Effector CD8-positive, alpha-beta T cell (primary cell): ENCODE results near the gene SMAD2.
"Not testable (repeated sequence)": the region's sequence is repeated elsewhere in the genome, so short reads cannot be mapped to it uniquely, and the experiment has no call there.

Source experiments
- DNase-seq: peaks from one replicate; lab custom pipeline; 2025; lab: John Stamatoyannopoulos, UW

Gene SMAD2

DNA sequence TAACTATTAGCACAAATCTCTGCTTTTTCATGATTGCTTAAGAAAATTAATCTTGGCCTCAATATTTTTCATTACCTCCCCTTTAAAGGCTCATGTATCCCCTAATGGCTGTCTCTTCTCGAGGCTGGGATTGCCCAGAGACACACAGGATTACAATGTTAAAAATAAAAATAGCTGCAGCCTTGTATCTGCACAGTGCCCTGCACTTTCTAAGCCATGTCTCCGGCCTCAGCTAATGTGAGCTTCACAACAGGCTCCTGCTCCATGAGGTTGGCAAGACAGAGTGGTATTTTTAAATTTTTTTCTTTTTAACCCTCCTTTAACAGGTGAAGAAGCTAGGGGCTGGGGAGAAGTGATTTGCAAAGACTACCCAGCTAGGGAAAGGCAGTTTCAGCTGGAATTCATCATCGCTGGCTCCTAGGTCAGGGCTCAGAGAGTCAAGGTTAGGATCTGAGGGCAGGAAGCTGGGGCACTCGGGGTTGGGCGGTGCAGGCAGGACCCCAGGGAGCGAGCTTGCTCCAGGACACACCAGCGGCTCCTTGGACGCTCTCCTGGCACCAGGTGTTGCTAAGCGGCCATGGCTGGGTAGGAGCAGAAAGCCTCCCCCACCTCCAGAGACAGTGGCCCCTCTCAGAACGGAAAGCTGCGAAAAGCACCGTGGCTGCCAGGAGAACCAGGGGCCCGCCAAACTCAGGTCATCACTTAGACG lies 135.6 kb downstream of the SMAD2 start:
- no peak for DNase-seq

- no peak for DNase-seq
These were observed 136.8 kb downstream of the SMAD2 start for GRCh38 chr18:47793609-47794008.

DNA sequence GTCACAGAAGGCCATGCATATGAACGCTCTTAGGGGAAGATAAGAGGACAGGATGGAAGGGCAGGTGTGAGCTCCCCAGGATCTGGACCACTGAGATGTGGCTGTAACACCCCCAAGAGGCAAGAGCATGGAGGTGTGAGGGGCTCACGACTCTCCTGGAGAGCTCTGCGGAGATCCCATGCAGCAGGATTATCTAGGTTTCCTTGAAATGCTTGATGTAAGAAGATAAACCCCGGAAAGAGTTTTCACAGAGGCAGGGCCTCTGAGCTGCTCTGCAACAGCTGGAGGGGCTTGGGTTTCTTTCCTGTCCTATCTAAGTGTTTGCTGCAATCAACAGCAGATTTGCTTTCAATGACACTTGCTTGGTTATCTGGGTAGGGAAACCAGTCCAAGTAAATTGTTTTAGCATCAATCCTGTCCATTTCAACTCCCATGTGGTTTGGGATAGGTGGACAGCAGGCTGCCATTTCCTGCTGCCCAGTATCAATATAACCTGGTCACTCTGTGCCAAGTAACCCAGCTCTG lies 138.9 kb downstream of the SMAD2 start:
- DNase-seq = no peak

DNA sequence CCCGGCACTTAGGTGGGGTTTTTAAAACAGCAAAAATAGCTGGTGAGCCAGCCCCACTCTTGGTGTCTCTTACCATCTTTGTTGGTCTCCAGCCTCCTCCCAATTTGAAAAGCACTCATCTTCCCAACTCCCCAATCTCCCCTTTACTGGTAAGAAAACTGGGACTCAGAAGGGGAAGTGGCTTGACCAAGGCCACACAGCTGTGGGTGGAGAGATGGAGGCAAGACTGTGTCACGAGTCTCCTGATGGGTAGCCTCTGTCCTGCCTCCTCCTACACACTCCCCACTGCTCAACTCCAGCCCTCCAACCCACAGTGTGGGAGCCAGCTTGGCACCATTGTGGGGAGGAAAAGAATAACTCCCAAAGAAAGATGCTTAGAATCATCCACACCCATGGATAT lies 140.4 kb downstream of the SMAD2 start:
- DNase-seq = no peak

GRCh38 chr18:47788621-47789020 lies 141.8 kb downstream of the SMAD2 start:
- no peak for DNase-seq

- DNase-seq = no peak
These were observed 148.9 kb downstream of the SMAD2 start for GRCh38 chr18:47781561-47781960.

DNA sequence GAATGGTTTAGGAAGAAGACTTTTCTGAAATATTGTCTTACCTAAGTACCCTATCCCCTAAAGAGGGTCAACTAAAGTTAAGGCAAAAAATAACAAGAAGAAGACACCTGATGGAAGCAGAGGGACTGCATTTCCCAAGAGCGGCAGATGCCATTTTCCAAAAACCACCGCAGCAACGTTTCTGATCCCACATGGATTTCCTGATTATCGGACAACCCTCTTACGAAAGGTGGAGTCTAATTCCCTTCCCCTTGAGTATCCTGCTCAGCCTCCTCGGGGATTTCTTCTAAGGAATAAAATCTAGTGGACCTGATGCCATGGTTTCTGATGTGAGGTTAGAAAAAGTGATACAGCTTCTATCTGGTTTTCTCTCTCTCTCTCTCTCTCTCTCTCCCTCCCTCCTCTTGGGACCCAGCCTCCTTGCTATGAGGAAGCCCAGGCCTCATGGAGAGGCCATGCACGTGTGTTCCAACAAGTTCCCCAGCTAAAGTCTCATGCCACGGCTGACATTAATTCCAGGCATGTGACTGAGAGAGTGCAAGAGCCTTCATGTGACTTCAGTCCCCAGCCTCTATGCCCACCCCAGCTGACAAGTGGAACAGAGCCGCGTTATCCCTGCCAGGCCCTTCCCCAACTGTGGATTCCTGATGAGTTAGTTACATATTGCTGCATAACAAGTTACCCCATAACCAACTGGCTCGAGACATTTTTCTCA lies 150.3 kb downstream of the SMAD2 start:
- no peak for DNase-seq

- DNase-seq = no peak
These were observed 151.1 kb downstream of the SMAD2 start for GRCh38 chr18:47779381-47779780.

DNA sequence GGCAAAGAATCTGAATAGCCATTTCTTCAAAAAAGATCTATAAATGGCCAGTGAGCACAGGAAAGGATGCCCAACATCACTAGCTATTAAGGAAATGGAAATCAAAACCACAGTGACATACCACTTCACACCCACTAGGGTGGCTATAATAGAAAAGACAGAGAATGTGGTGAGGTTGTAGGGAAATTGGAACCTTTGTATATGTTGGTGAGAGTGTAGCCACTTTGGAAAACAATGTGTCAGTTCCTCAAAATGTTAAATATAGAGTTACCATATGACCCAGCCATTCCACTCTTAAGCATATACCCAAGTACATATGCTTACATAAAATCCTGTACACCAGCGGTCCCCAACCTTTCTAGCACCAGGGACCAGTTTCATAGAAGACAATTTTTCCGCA lies 152.8 kb downstream of the SMAD2 start:
- DNase-seq = no peak

- DNase-seq = no peak
These were observed 154.5 kb downstream of the SMAD2 start for GRCh38 chr18:47775961-47776360.

GRCh38 chr18:47773931-47774330 lies 156.5 kb downstream of the SMAD2 start:
- DNase-seq = no peak

GRCh38 chr18:47772374-47773248 lies 157.8 kb downstream of the SMAD2 start:
- DNase-seq = peak; percentile 27

- DNase-seq = no peak
These were observed 158.5 kb downstream of the SMAD2 start for GRCh38 chr18:47771922-47772321.

GRCh38 chr18:47767699-47768098 lies 162.8 kb downstream of the SMAD2 start:
- DNase-seq = no peak

- DNase-seq = not testable (repeated sequence)
These were observed 163.3 kb downstream of the SMAD2 start for GRCh38 chr18:47767198-47767597.
